Body of pancreas (tissue), 4 donors: ENCODE results near the gene AP3D1. TPM values are rescaled to one million over a fixed set of nuclear protein-coding genes. Genes with fewer than 3 reads are reported as not detected.

Experiments used
- ATAC-seq: fragments of 150-250 bp; one replicate; pipeline ENCODE4 v1.9.1; 2016
- DNase-seq, 4 donors: peaks; one replicate each; pipeline ENCODE4 v3.0.0-alpha.2; 2019
- H3K27ac ChIP-seq, 4 donors: fragments of 200-600 bp; sonication (generic); 1 replicate in 3 of 4; 2 replicates in 1 of 4; pipeline versions ENCODE4 v1.5.1 to v1.6.1; 2016 to 2019; ENCODE audit warnings: mild to moderate bottlenecking in 1 of 4, mixed read lengths in 1 of 4, moderate library complexity in 1 of 4
- H3K27me3 ChIP-seq, 2 donors: fragments of 200-600 bp; sonication (generic); one replicate each; pipeline ENCODE4 v1.6.0; 2016; ENCODE audit warnings: mild to moderate bottlenecking in 1 of 2
- H3K36me3 ChIP-seq, 2 donors: fragments of 200-600 bp; sonication (generic); replicated peaks in 1 of 2; 2 replicates each; pipeline ENCODE4 v1.5.1; 2016; ENCODE audit warnings: low read depth in 2 of 2; ENCODE audit not compliant: insufficient read depth in 1 of 2
- H3K4me1 ChIP-seq: fragments of 200-600 bp; sonication (generic); one replicate; pipeline ENCODE4 v1.6.0; 2016
- H3K4me3 ChIP-seq, 2 donors: fragments of 200-600 bp; sonication (generic); 1 replicate in 1 of 2; 2 replicates in 1 of 2; pipeline ENCODE4 v1.5.1; 2016 to 2019
- H3K9me3 ChIP-seq, 3 donors: fragments of 200-600 bp; sonication (generic); 1 replicate in 2 of 3; 2 replicates in 1 of 3; pipeline ENCODE4 v1.5.1; 2016
- CTCF ChIP-seq, 7 experiments: fragments of 450-650 bp in 4 of 7; fragments of 200-600 bp in 3 of 7; sonication (generic) in 3 of 7; IDR thresholded peaks; one replicate each; pipeline ENCODE4 v1.5.1; 2016 to 2019; ENCODE audit warnings: antibody characterized with exemption in 7 of 7
- POLR2A ChIP-seq, 3 donors: fragments of 450-650 bp; IDR thresholded peaks; one replicate each; pipeline ENCODE4 v1.6.1; 2016; ENCODE audit warnings: antibody characterized with exemption in 3 of 3, mild to moderate bottlenecking in 2 of 3
- WGBS, 2 donors: methylation state at CpG; one replicate each; pipeline ENCODE4 v1.1.5; 2017; 5-methylcytosine and 5-hydroxymethylcytosine counted together
- intact Hi-C: fragments of 100-400 bp; cut with DNase I; formaldehyde crosslinking; loops from one replicate; pipeline ENCODE4 v1.15.1; 2023
- total RNA-seq, 2 donors: library from RNA; depleted of rRNA; stranded (reverse); fragments of >200 nt; gene quantifications; one replicate each; pipeline ENCODE4 v1.1.0, GENCODE V29; 2016

The AP3D1 gene
- total RNA-seq, 2 donors from 2014 or later: 77.0 to 124 TPM

GRCh38 chr19:2121416-2122051, 29.8 kb downstream of the AP3D1 start:
- WGBS, 2 donors: 88 to 98% methylated on average over 9 to 27 of the region's 27 CpGs
- intact Hi-C loops: no loop called here
- no peak for TF ChIP-seq CTCF (IDR thresholded peaks at IDR 0.05)
- no peak for TF ChIP-seq POLR2A (IDR thresholded peaks at IDR 0.05)

GRCh38 chr19:2120821-2121220, 30.5 kb downstream of the AP3D1 start:
- DNase-seq: no peak
- H3K9me3 ChIP-seq: no peaks in the 10 kb centered on the region
- ATAC-seq: no peak
- H3K36me3 ChIP-seq: peaks cover 17 to 49% of the 10 kb centered on the region in 2 donors
- no peak overlapping the region for H3K4me3 ChIP-seq
- TF ChIP-seq CTCF (IDR thresholded peaks at IDR 0.05) (no peak), POLR2A (IDR thresholded peaks at IDR 0.05) (no peak)
- WGBS, 2 donors: 85 to 92% methylated on average over 14 to 26 of the region's 26 CpGs
- intact Hi-C loops: no loop called here
- H3K4me1 ChIP-seq: peaks cover 13% of the 10 kb centered on the region
- H3K27ac ChIP-seq: no peak overlapping the region
- no peaks in the 10 kb centered on the region for H3K27me3 ChIP-seq

More at GRCh38 chr19:2121416-2122051, 29.8 kb downstream of the AP3D1 start:
- Histone ChIP-seq H3K27me3 (no peaks in the 10 kb centered on the region), H3K27ac (no peak overlapping the region), H3K4me1 (peaks cover 13% of the 10 kb centered on the region), H3K4me3 (no peak overlapping the region), H3K36me3 (peaks cover 13 to 43% of the 10 kb centered on the region in 2 donors), H3K9me3 (no peaks in the 10 kb centered on the region)
- no peak for ATAC-seq
- no peak for DNase-seq

GRCh38 chr19:2119921-2120785, 31.2 kb downstream of the AP3D1 start:
- WGBS, 2 donors: 63 to 73% methylated on average over 13 to 31 of the region's 31 CpGs
- intact Hi-C loops: no loop called here
- no peak overlapping the region for H3K4me3 ChIP-seq
- H3K36me3 ChIP-seq: peaks cover 19 to 56% of the 10 kb centered on the region in 2 donors
- no peaks in the 10 kb centered on the region for H3K9me3 ChIP-seq
- H3K27ac ChIP-seq: peak overlapping the region in 1 of 4 donors; percentile 2
- DNase-seq: no peak
- H3K4me1 ChIP-seq: peaks cover 13% of the 10 kb centered on the region
- ATAC-seq: no peak
- H3K27me3 ChIP-seq: no peaks in the 10 kb centered on the region
- TF ChIP-seq POLR2A (IDR thresholded peaks at IDR 0.05) (no peak), CTCF (IDR thresholded peaks at IDR 0.05) (no peak)

- Histone ChIP-seq H3K36me3 (peaks cover 26 to 66% of the 10 kb centered on the region in 2 donors), H3K27ac (peak overlapping the region; percentile 52 to 84 (median 67))
Measured at GRCh38 chr19:2118438-2118837, 32.9 kb downstream of the AP3D1 start.

More at GRCh38 chr19:2118438-2118837, 32.9 kb downstream of the AP3D1 start:
- no peak for TF ChIP-seq CTCF (IDR thresholded peaks at IDR 0.05)
- TF ChIP-seq POLR2A (IDR thresholded peaks at IDR 0.05): no peak
- peaks cover 13% of the 10 kb centered on the region for H3K4me1 ChIP-seq
- WGBS, 2 donors: 90 to 95% methylated on average over 2 to 17 of the region's 18 CpGs
- no peak for DNase-seq
- H3K27me3 ChIP-seq: no peaks in the 10 kb centered on the region
- intact Hi-C loops: no loop called here
- H3K9me3 ChIP-seq: no peaks in the 10 kb centered on the region
- H3K4me3 ChIP-seq: no peak overlapping the region
- ATAC-seq: no peak
